Gastrocnemius medialis (tissue), 4 donors: Measurements from ENCODE around the gene KCNK4. TPM values are rescaled to one million over a fixed set of nuclear protein-coding genes. Genes with fewer than 3 reads are reported as not detected.
A peak's percentile ranks its signal among the peaks of the same experiment; 100 is the strongest.

ENCODE experiments used
- ATAC-seq, 2 donors: fragments of 150-250 bp; one replicate each; pipeline ENCODE4 v1.9.1; 2016
- DNase-seq, 2 donors: peaks; one replicate each; pipeline ENCODE4 v3.0.0-alpha.2; 2019
- H3K27ac ChIP-seq, 4 donors: fragments of 200-600 bp; sonication (generic); 1 replicate in 1 of 4; 2 replicates in 3 of 4; pipeline ENCODE4 v1.5.1; 2016 to 2018; ENCODE audit warnings: mild to moderate bottlenecking in 2 of 4, moderate library complexity in 1 of 4
- H3K27me3 ChIP-seq, 3 donors: fragments of 200-600 bp; sonication (generic) in 2 of 3; 1 replicate in 1 of 3; 2 replicates in 2 of 3; pipeline versions ENCODE4 v1.5.1 to v1.6.0; 2016 to 2019; ENCODE audit warnings: mild to moderate bottlenecking in 1 of 3, moderate library complexity in 1 of 3
- H3K36me3 ChIP-seq, 2 donors: fragments of 200-600 bp; sonication (generic) in 1 of 2; one replicate each; pipeline ENCODE4 v1.5.1; 2017 to 2018
- H3K4me1 ChIP-seq, 2 donors: fragments of 200-600 bp; sonication (generic) in 1 of 2; one replicate each; pipeline ENCODE4 v1.5.1; 2016 to 2017; ENCODE audit warnings: mild to moderate bottlenecking in 2 of 2
- H3K4me3 ChIP-seq, 4 donors: fragments of 200-600 bp; sonication (generic) in 3 of 4; 1 replicate in 1 of 4; 2 replicates in 3 of 4; pipeline ENCODE4 v1.5.1; 2016 to 2019; ENCODE audit warnings: mild to moderate bottlenecking in 2 of 4
- H3K9me3 ChIP-seq, 3 donors: fragments of 200-600 bp; sonication (generic) in 2 of 3; 1 replicate in 1 of 3; 2 replicates in 2 of 3; pipeline ENCODE4 v1.5.1; 2016 to 2019
- CTCF ChIP-seq, 5 experiments: fragments of 450-650 bp in 3 of 5; fragments of 200-600 bp in 2 of 5; sonication (generic) in 2 of 5; IDR thresholded peaks in 4 of 5; conservative IDR thresholded peaks in 1 of 5; 1 replicate in 4 of 5; 2 replicates in 1 of 5; pipeline ENCODE4 v1.5.1; 2016 to 2019; ENCODE audit warnings: antibody characterized with exemption in 5 of 5, mild to moderate bottlenecking in 3 of 5, moderate library complexity in 3 of 5
- POLR2A ChIP-seq, 2 donors: fragments of 450-650 bp; IDR thresholded peaks; one replicate each; pipeline ENCODE4 v1.6.1; 2017; ENCODE audit warnings: antibody characterized with exemption in 2 of 2, mild to moderate bottlenecking in 2 of 2, moderate library complexity in 2 of 2
- in situ Hi-C, 4 donors: fragments of 200-750 bp; cut with MboI; loops; one replicate each; pipeline versions ENCODE4 v1.15.0 to v1.8.0; 2017; ENCODE audit warnings: low sequenced_read_pairs in 4 of 4
- intact Hi-C: fragments of 100-400 bp; cut with DNase I; formaldehyde crosslinking; loops from one replicate; pipeline ENCODE4 v1.15.1; 2023; ENCODE audit warnings: low total_unique reads
- total RNA-seq, 4 donors: library from RNA; depleted of rRNA; stranded (reverse); fragments of >200 nt; gene quantifications; one replicate each; pipeline versions ENCODE4 v1.1.0 to v1.2.3, GENCODE V29; 2016

The KCNK4 gene
- total RNA-seq, 4 donors from 2014 or later = not detected

GRCh38 chr11:64278576-64279190 lies 12.4 kb upstream of the KCNK4 start:
- H3K27me3 ChIP-seq = no peaks in the 10 kb centered on the region
- in situ Hi-C loops = no loop called here
- H3K4me3 ChIP-seq = no peak overlapping the region
- DNase-seq = no peak
- H3K4me1 ChIP-seq = peaks cover 6% of the 10 kb centered on the region in 2 donors
- H3K36me3 ChIP-seq = peaks cover 0 to 20% of the 10 kb centered on the region in 2 donors
- ATAC-seq = no peak
- no peak overlapping the region for H3K27ac ChIP-seq
- intact Hi-C loops = no loop called here
- TF ChIP-seq POLR2A (IDR thresholded peaks at IDR 0.05) = no peak
- no peak for TF ChIP-seq CTCF (IDR thresholded peaks at IDR 0.05 in 4 of 5, conservative IDR thresholded peaks at IDR 0.05 in 1 of 5)
- H3K9me3 ChIP-seq = no peaks in the 10 kb centered on the region

GRCh38 chr11:64281957-64282770 lies 8.9 kb upstream of the KCNK4 start:
- no peak for ATAC-seq
- Histone ChIP-seq H3K9me3 (no peaks in the 10 kb centered on the region), H3K27me3 (no peaks in the 10 kb centered on the region), H3K27ac (no peak overlapping the region), H3K36me3 (peaks cover 0 to 11% of the 10 kb centered on the region in 2 donors), H3K4me3 (no peak overlapping the region), H3K4me1 (peaks cover 22 to 25% of the 10 kb centered on the region in 2 donors)
- intact Hi-C loops (no loop called here), in situ Hi-C loops (no loop called here)
- TF ChIP-seq POLR2A (IDR thresholded peaks at IDR 0.05) (no peak), CTCF (IDR thresholded peaks at IDR 0.05 in 4 of 5, conservative IDR thresholded peaks at IDR 0.05 in 1 of 5) (no peak)
- no peak for DNase-seq

- Histone ChIP-seq H3K4me1 (peaks cover 22 to 25% of the 10 kb centered on the region in 2 donors), H3K27ac (no peak overlapping the region), H3K36me3 (peaks cover 0 to 6% of the 10 kb centered on the region in 2 donors), H3K9me3 (no peaks in the 10 kb centered on the region), H3K27me3 (no peaks in the 10 kb centered on the region), H3K4me3 (no peak overlapping the region)
- TF ChIP-seq POLR2A (IDR thresholded peaks at IDR 0.05) (no peak), CTCF (IDR thresholded peaks at IDR 0.05 in 4 of 5, conservative IDR thresholded peaks at IDR 0.05 in 1 of 5) (no peak)
- DNase-seq (no peak), ATAC-seq (no peak)
- in situ Hi-C loops = no loop called here
- intact Hi-C loops = no loop called here
Measured at GRCh38 chr11:64283092-64283491, 8.0 kb upstream of the KCNK4 start.

- intact Hi-C loops (loop anchor here (1.0 kb wide), 1 partner anchor 14 kb away; no protein-coding TSS in a partner anchor), in situ Hi-C loops (no loop called here)
- peak; percentile 94 to 95 for DNase-seq
- Histone ChIP-seq H3K4me3 (peak within 1 kb of the TSS; percentile 84 to 97 (median 90)), H3K36me3 (peaks cover 0 to 5% of the 10 kb centered on the region in 2 donors), H3K27me3 (no peaks in the 10 kb centered on the region), H3K27ac (peak within 1 kb of the TSS; percentile 90 to 97 (median 94)), H3K9me3 (no peaks in the 10 kb centered on the region), H3K4me1 (peaks cover 22 to 25% of the 10 kb centered on the region in 2 donors)
- ATAC-seq = peak; percentile 87
- TF ChIP-seq CTCF (IDR thresholded peaks at IDR 0.05 in 4 of 5, conservative IDR thresholded peaks at IDR 0.05 in 1 of 5) = no peak
- peak; percentile 80 to 81 for TF ChIP-seq POLR2A (IDR thresholded peaks at IDR 0.05)
Measured at GRCh38 chr11:64284048-64284961, 6.8 kb upstream of the KCNK4 start, which contains the start of gene BAD. Gene BAD, minus strand, starts transcription at chr11:64284665. Its CDS starts 297 bp downstream, at chr11:64284368.
